HCT116 (cell line): ENCODE results near the gene HOXD11. TPM values are rescaled to one million over a fixed set of nuclear protein-coding genes. Genes with fewer than 3 reads are reported as not detected.

Source experiments
- ATAC-seq: fragments of 200-7000 bp; cut with Tn5 transposase; 2 replicates; pipeline ENCODE4 v1.9.1; 2020; ENCODE audit warnings: mild to moderate bottlenecking, moderate library complexity
- BruUV-seq: library from RNA; stranded (reverse); fragments of 400-500 nt; replicated peaks from 2 replicates; lab custom pipeline; 2021; lab: Mats Ljungman, UMichigan
- CTCF ChIA-PET: fragments of 300-600 bp; sonication (Branson Sonifier 250); formaldehyde crosslinking; loops from one replicate; lab custom pipeline; 2021; ENCODE audit warnings: antibody characterized with exemption; lab: Charles Lee
- POLR2A ChIA-PET: fragments of 300-600, 350-600 bp; sonication (Branson Sonifier 250); formaldehyde crosslinking; loops from one replicate; lab custom pipeline; 2021; ENCODE audit warnings: antibody characterized with exemption; lab: Charles Lee
- RAD21 ChIA-PET, 2 experiments: fragments of 300-600 bp; sonication (Branson Sonifier 250); formaldehyde crosslinking; loops; one replicate each; lab custom pipeline; 2023; ENCODE audit warnings: low total read pairs in 2 of 2; ENCODE audit not compliant: uncharacterized antibody in 2 of 2, unreplicated experiment in 2 of 2, low non-redundant PET in 1 of 2; lab: Charles Lee
- DNase-seq: peaks from one replicate; pipeline ENCODE4 v3.0.0-alpha.2; 2010; ENCODE audit warnings: low read depth, low spot score
- H2AFZ ChIP-seq: fragments of 200-600 bp; shearing (Covaris generic), sonication (generic); 2 replicates; pipeline ENCODE4 v1.6.1; 2017; ENCODE audit warnings: low read depth, mixed run types, mixed read lengths, antibody characterized with exemption, low read length; ENCODE audit not compliant: poor library complexity, severe bottlenecking
- H3K27ac ChIP-seq: 2 replicates; pipeline ENCODE4 v1.5.1; 2012; ENCODE audit warnings: low read depth, low read length
- H3K27me3 ChIP-seq: fragments of 200-600 bp; sonication (generic); 2 replicates; pipeline ENCODE4 v1.6.1; 2016; ENCODE audit warnings: mixed run types, low read length, mixed read lengths; ENCODE audit not compliant: insufficient read depth
- H3K36me3 ChIP-seq, 2 experiments: fragments of 200-500 bp in 1 of 2; fragments of 200-600 bp in 1 of 2; sonication (Bioruptor generic) in 1 of 2; sonication (generic) in 1 of 2; 2 replicates each; pipeline versions ENCODE4 v1.5.1 to v1.6.1; 2014 to 2016; ENCODE audit warnings: low read length in 2 of 2, inconsistent platforms in 1 of 2, mixed read lengths in 1 of 2, mixed run types in 1 of 2; ENCODE audit not compliant: insufficient read depth in 2 of 2, control insufficient read depth in 1 of 2
- H3K4me1 ChIP-seq, 2 experiments: fragments of 200-600 bp in 1 of 2; sonication (generic) in 1 of 2; 2 replicates each; pipeline versions ENCODE4 v1.5.1 to v1.6.1; 2012 to 2017; ENCODE audit warnings: low read length in 2 of 2, inconsistent platforms in 1 of 2, mild to moderate bottlenecking in 1 of 2, mixed read lengths in 1 of 2, mixed run types in 1 of 2, moderate library complexity in 1 of 2; ENCODE audit not compliant: insufficient read depth in 2 of 2, control insufficient read depth in 1 of 2
- H3K4me2 ChIP-seq: fragments of 200-600 bp; sonication (generic); 2 replicates; pipeline ENCODE4 v1.6.1; 2017; ENCODE audit warnings: mixed run types, low read length, mixed read lengths
- H3K4me3 ChIP-seq, 2 experiments: fragments of 200-600 bp in 1 of 2; sonication (generic) in 1 of 2; replicated peaks in 1 of 2; 2 replicates each; pipeline ENCODE4 v1.5.1; 2011 to 2016; ENCODE audit warnings: low read length in 2 of 2, control low read depth in 1 of 2, low read depth in 1 of 2, mild to moderate bottlenecking in 1 of 2, mixed read lengths in 1 of 2, mixed run types in 1 of 2
- H3K79me2 ChIP-seq: fragments of 200-600 bp; sonication (generic); 2 replicates; pipeline ENCODE4 v1.6.1; 2017; ENCODE audit warnings: mild to moderate bottlenecking, mixed run types, low read length, moderate library complexity, mixed read lengths; ENCODE audit not compliant: insufficient read depth
- H3K9ac ChIP-seq: fragments of 200-600 bp; sonication (generic); 2 replicates; pipeline ENCODE4 v1.6.1; 2016; ENCODE audit warnings: low read length, mixed read lengths
- H3K9me2 ChIP-seq: fragments of 200-600 bp; sonication (generic), shearing (Covaris generic); 2 replicates; pipeline ENCODE4 v1.6.1; 2017; ENCODE audit warnings: mixed run types, mild to moderate bottlenecking, moderate library complexity; ENCODE audit not compliant: insufficient read depth
- H3K9me3 ChIP-seq, 2 experiments: fragments of 200-500 bp in 1 of 2; fragments of 200-600 bp in 1 of 2; sonication (Bioruptor generic) in 1 of 2; sonication (generic) in 1 of 2; 2 replicates each; pipeline ENCODE4 v1.6.1; 2014 to 2017; ENCODE audit warnings: low read length in 2 of 2, mixed read lengths in 2 of 2, inconsistent platforms in 1 of 2, low read depth in 1 of 2, mild to moderate bottlenecking in 1 of 2, mixed run types in 1 of 2, moderate library complexity in 1 of 2; ENCODE audit not compliant: control insufficient read depth in 1 of 2, insufficient read depth in 1 of 2
- H4K20me1 ChIP-seq: fragments of 200-600 bp; sonication (generic), shearing (Covaris generic); 2 replicates; pipeline ENCODE4 v1.6.1; 2017; ENCODE audit warnings: mixed run types, mild to moderate bottlenecking, moderate library complexity; ENCODE audit not compliant: insufficient read depth
- CBX3 ChIP-seq: IDR thresholded peaks from 2 replicates; pipeline ENCODE4 v1.6.1; 2012; ENCODE audit warnings: low read depth
- CTCF ChIP-seq, 3 experiments: fragments of 200-600 bp in 1 of 3; sonication (generic) in 1 of 3; IDR thresholded peaks in 2 of 3; conservative IDR thresholded peaks in 1 of 3; 2 replicates each; pipeline ENCODE4 v1.5.1; 2012 to 2017; ENCODE audit warnings: low read depth in 2 of 3, low read length in 2 of 3, antibody characterized with exemption in 1 of 3, borderline replicate concordance in 1 of 3, control low read depth in 1 of 3, mild to moderate bottlenecking in 1 of 3, mixed read lengths in 1 of 3, mixed run types in 1 of 3, moderate library complexity in 1 of 3; ENCODE audit not compliant: insufficient read depth in 1 of 3
- EGR1 ChIP-seq: IDR thresholded peaks from 2 replicates; pipeline ENCODE4 v1.6.1; 2012; ENCODE audit warnings: low read depth
- ELF1 ChIP-seq: IDR thresholded peaks from 2 replicates; pipeline ENCODE4 v1.6.1; 2012; ENCODE audit warnings: low read depth, borderline replicate concordance
- EZH2phosphoT487 ChIP-seq: fragments of 200-600 bp; IDR thresholded peaks from 2 replicates; pipeline ENCODE4 v1.6.1; 2018; ENCODE audit warnings: antibody characterized with exemption, borderline replicate concordance
- MAX ChIP-seq: IDR thresholded peaks from 2 replicates; pipeline ENCODE4 v1.6.1; 2012
- POLR2AphosphoS5 ChIP-seq: IDR thresholded peaks from 2 replicates; pipeline ENCODE4 v1.6.1; 2011; ENCODE audit warnings: mild to moderate bottlenecking, low read depth, low read length, moderate library complexity
- RAD21 ChIP-seq: IDR thresholded peaks from 2 replicates; pipeline ENCODE4 v1.6.1; 2012; ENCODE audit warnings: low read depth, mild to moderate bottlenecking
- REST ChIP-seq: IDR thresholded peaks from 2 replicates; pipeline ENCODE4 v1.6.1; 2012; ENCODE audit warnings: low read depth
- SIN3A ChIP-seq: IDR thresholded peaks from 2 replicates; pipeline ENCODE4 v1.6.1; 2012; ENCODE audit warnings: low read depth
- SP1 ChIP-seq: IDR thresholded peaks from 2 replicates; pipeline ENCODE4 v1.6.1; 2012; ENCODE audit warnings: low read depth
- SRF ChIP-seq: IDR thresholded peaks from 2 replicates; pipeline ENCODE4 v1.6.1; 2012; ENCODE audit warnings: low read depth
- TCF7L2 ChIP-seq: IDR thresholded peaks from 2 replicates; pipeline ENCODE4 v1.7.0; 2011; ENCODE audit warnings: borderline replicate concordance, inconsistent platforms; ENCODE audit not compliant: insufficient read depth, insufficient read length; ENCODE audit errors: extremely low read depth
- YY1 ChIP-seq: IDR thresholded peaks from 2 replicates; pipeline ENCODE4 v1.6.1; 2011; ENCODE audit warnings: low read length, low read depth, moderate library complexity, mild to moderate bottlenecking; ENCODE audit not compliant: insufficient replicate concordance; ENCODE audit errors: extremely low read depth
- ZFX ChIP-seq: fragments of 450-650 bp; IDR thresholded peaks from 2 replicates; pipeline ENCODE4 v1.6.1; 2017
- ZNF274 ChIP-seq: fragments of 200-500 bp; sonication (Bioruptor generic); IDR thresholded peaks from 2 replicates; pipeline ENCODE4 v1.6.1; 2014; ENCODE audit warnings: mild to moderate bottlenecking, low read depth, low read length, inconsistent platforms
- intact Hi-C: fragments of 100-400 bp; cut with micrococcal nuclease; formaldehyde crosslinking; loops from 2 replicates; pipeline ENCODE4 v1.10.0; 2022
- total RNA-seq: library from RNA; stranded (reverse); gene quantifications from one replicate; pipeline ENCODE4 v1.2.1, GENCODE V29; 2021; ENCODE audit not compliant: unreplicated experiment
- TF ChIP-seq, protein P1 (sequence below): IDR thresholded peaks from 2 replicates; pipeline ENCODE4 v1.6.1; 2011; ENCODE audit warnings: mild to moderate bottlenecking, low read length, moderate library complexity; ENCODE audit not compliant: insufficient replicate concordance; ENCODE audit errors: extremely low read depth

The HOXD11 gene
- total RNA-seq, 1 experiment from 2014 or later = not detected

DNA sequence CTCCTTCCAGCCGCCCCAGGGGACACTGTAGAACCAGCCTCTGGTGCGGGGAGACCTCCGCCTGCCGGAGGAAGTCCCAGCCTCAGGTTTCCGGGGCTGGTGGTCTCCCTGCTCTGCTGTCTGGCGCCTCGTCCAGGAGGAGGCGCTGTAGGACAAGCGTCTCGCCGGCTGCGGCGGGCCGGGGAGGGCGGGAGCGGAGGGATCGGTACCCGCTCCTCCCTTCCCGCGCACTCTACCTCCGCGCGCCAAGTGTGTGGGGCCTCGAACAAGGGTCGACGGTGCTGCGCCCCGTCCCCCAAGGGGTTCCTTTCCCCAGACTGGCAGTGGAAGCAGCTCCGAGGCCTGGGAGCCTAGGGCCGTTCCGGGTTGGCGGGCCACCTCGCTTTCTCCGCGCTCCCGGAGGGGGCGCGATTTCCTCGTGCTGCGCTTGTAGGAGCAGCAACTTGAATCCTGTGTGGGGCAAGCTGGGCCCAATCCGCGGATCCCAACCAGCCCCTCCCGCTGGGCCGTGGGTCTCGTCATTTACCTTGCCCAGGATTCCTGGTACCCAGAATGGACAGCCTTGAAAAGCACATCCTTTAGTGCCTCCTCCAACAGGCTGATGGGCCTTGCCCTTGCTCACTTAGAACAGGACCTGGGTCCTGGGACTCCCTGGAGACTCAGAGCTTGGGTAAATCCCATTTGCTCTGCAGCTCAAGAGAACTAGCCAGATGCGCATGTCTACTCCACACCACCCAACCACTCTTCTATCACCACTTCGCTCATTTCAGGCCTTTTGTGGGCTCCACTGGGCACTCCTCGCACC is 33.6 kb downstream of the HOXD11 start:
- no TSS peak for BruUV-seq
- CTCF ChIA-PET = interaction anchor here (0.6 to 6.5 kb wide), 21 partner anchors 10 to 1024 kb away, joined by 3 to 109 read pairs (median 6); partner anchors contain the start of gene HOXD8
- Histone ChIP-seq H3K4me2 (peak overlapping the region; percentile 78), H3K4me3 (peak overlapping the region; percentile 25 to 40), H3K4me1 (peaks cover 2 to 18% of the 10 kb centered on the region in 2 experiments; a peak in 3 of 4 replicates), H2AFZ (peak overlapping the region; percentile 72), H4K20me1 (no peaks in the 10 kb centered on the region), H3K9ac (peak overlapping the region; percentile 23; the same call in 1 of the 2 replicates), H3K36me3 (no peaks in the 10 kb centered on the region), H3K27ac (no peak overlapping the region; the same call in 1 of the 2 replicates), H3K79me2 (no peaks in the 10 kb centered on the region), H3K9me2 (no peaks in the 10 kb centered on the region), H3K27me3 (no peaks in the 10 kb centered on the region), H3K9me3 (no peaks in the 10 kb centered on the region)
- intact Hi-C loops = loop anchor here (1.0 kb wide), 3 partner anchors 315 to 498 kb away; no protein-coding TSS in a partner anchor
- ATAC-seq (peak; percentile 90), DNase-seq (peak; percentile 48)
- POLR2A ChIA-PET = interaction anchor here (1.1 kb wide), 1 partner anchor 414 kb away, joined by 4 read pairs; no protein-coding TSS in a partner anchor
- RAD21 ChIA-PET = interaction anchor here (0.6 to 2.2 kb wide), 10 partner anchors 306 to 1105 kb away, joined by 3 to 16 read pairs (median 8); no protein-coding TSS in a partner anchor
- TF ChIP-seq, protein P1, sequence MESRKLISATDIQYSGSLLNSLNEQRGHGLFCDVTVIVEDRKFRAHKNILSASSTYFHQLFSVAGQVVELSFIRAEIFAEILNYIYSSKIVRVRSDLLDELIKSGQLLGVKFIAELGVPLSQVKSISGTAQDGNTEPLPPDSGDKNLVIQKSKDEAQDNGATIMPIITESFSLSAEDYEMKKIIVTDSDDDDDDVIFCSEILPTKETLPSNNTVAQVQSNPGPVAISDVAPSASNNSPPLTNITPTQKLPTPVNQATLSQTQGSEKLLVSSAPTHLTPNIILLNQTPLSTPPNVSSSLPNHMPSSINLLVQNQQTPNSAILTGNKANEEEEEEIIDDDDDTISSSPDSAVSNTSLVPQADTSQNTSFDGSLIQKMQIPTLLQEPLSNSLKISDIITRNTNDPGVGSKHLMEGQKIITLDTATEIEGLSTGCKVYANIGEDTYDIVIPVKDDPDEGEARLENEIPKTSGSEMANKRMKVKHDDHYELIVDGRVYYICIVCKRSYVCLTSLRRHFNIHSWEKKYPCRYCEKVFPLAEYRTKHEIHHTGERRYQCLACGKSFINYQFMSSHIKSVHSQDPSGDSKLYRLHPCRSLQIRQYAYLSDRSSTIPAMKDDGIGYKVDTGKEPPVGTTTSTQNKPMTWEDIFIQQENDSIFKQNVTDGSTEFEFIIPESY = no peak
- TF ChIP-seq EZH2phosphoT487 (no peak), SIN3A (no peak), RAD21 (peak; percentile 98), EGR1 (no peak), ELF1 (peak; percentile 37; the same call in 1 of the 2 replicates), CBX3 (peak; percentile 58; the same call in 1 of the 2 replicates), POLR2AphosphoS5 (0 out of 2 replicates have a peak, but pooled peaks have one; percentile 20), ZFX (peak; percentile 39; the same call in 1 of the 2 replicates), MAX (peak; percentile 67), SRF (no peak), SP1 (no peak), CTCF (IDR thresholded peaks at IDR 0.05 in 2 of 3, conservative IDR thresholded peaks at IDR 0.05 in 1 of 3; ENCODE audit: borderline replicate concordance in 1 of 3, insufficient read depth in 1 of 3, low read depth in 2 of 3, low read length in 2 of 3) (peak; percentile 83 to 97 (median 86)), ZNF274 (no peak), TCF7L2 (no peak), YY1 (no peak), REST (no peak)
